Activated CD4-positive, alpha-beta T cell treated with anti-CD3 and anti-CD28 coated beads, Interleukin-2, amount 50 U/mL, for 24 hours (primary cell): ENCODE data around the gene ZNF445.
"Not testable (repeated sequence)": the region's sequence is repeated elsewhere in the genome, so short reads cannot be mapped to it uniquely, and the experiment has no call there.

Source experiments
- DNase-seq, 2 donors: peaks; one replicate each; pipeline ENCODE4 v3.0.0-alpha.2; 2020; ENCODE audit warnings: low read depth in 1 of 2, low spot score in 1 of 2

Gene ZNF445

GRCh38 chr3:44436181-44436580, 41.3 kb downstream of the ZNF445 start:
- no peak for DNase-seq

GRCh38 chr3:44434834-44435510, 42.5 kb downstream of the ZNF445 start:
- DNase-seq, result no peak

GRCh38 chr3:44430466-44430865, 47.0 kb downstream of the ZNF445 start:
- DNase-seq, result no peak

GRCh38 chr3:44429459-44429858, 48.0 kb downstream of the ZNF445 start:
- no peak for DNase-seq

GRCh38 chr3:44428910-44429309, 48.6 kb downstream of the ZNF445 start:
- DNase-seq, result no peak

- no peak for DNase-seq
Measured at GRCh38 chr3:44427683-44428082, 49.8 kb downstream of the ZNF445 start.

- DNase-seq, result no peak
Measured at GRCh38 chr3:44424758-44425157, 52.7 kb downstream of the ZNF445 start.

- no peak for DNase-seq
Measured at GRCh38 chr3:44421280-44421679, 56.2 kb downstream of the ZNF445 start.

GRCh38 chr3:44420676-44421075, 56.8 kb downstream of the ZNF445 start:
- no peak for DNase-seq

GRCh38 chr3:44419923-44420650, 57.4 kb downstream of the ZNF445 start:
- DNase-seq, result no peak

- DNase-seq, result no peak
Measured at GRCh38 chr3:44419116-44419922, 58.2 kb downstream of the ZNF445 start.

GRCh38 chr3:44418549-44418948, 58.9 kb downstream of the ZNF445 start:
- DNase-seq, result no peak

GRCh38 chr3:44418118-44418517, 59.4 kb downstream of the ZNF445 start:
- not testable (repeated sequence) for DNase-seq

GRCh38 chr3:44416031-44417030, 61.1 kb downstream of the ZNF445 start:
- no peak for DNase-seq

- no peak for DNase-seq
Measured at GRCh38 chr3:44415421-44415820, 62.0 kb downstream of the ZNF445 start.

- DNase-seq, result no peak
Measured at GRCh38 chr3:44414517-44415090, 62.9 kb downstream of the ZNF445 start.

- DNase-seq, result no peak
Measured at GRCh38 chr3:44412365-44412764, 65.1 kb downstream of the ZNF445 start.

GRCh38 chr3:44411031-44411645, 66.3 kb downstream of the ZNF445 start:
- DNase-seq, result no peak

GRCh38 chr3:44409640-44410410, 67.6 kb downstream of the ZNF445 start:
- no peak for DNase-seq
